K562 (cell line): Measurements from ENCODE around the gene UGT2B7. TPM values are rescaled to one million over a fixed set of nuclear protein-coding genes. Genes with fewer than 3 reads are reported as not detected.

ENCODE experiments used
- ATAC-seq: fragments of 200-7000 bp; cut with Tn5 transposase; 3 replicates; pipeline ENCODE4 v1.9.1; 2020; ENCODE audit warnings: moderate library complexity
- BruUV-seq: library from RNA; stranded (reverse); fragments of 400-500 nt; replicated peaks from 2 replicates; lab custom pipeline; 2021; lab: Mats Ljungman, UMichigan
- CTCF ChIA-PET: fragments of 300-600 bp; formaldehyde crosslinking; extraction: SDS; loops from one replicate; lab custom pipeline; 2021; ENCODE audit warnings: low intra/inter-chr PET ratio; lab: Yijun Ruan, JAX
- POLR2A ChIA-PET: fragments of 300-600, 350-650 bp; sonication (Branson Sonifier 250); formaldehyde crosslinking; extraction: SDS; loops from one replicate; lab custom pipeline; 2021; ENCODE audit warnings: antibody characterized with exemption, inconsistent platforms; lab: Yijun Ruan, JAX
- DNase-seq, 4 experiments: peaks; one replicate each; pipeline versions ENCODE4 v3.0.0 to v3.0.0-alpha.2; 2011 to 2018; ENCODE audit warnings: low spot score in 3 of 4, mixed read lengths in 3 of 4; ENCODE audit errors: extremely low read depth in 1 of 4
- FAIRE-seq: peaks from 2 replicates; lab custom pipeline; 2011; peaks lifted over from hg19 to GRCh38; lab: Jason Lieb, UNC
- H2AFZ ChIP-seq: 2 replicates; pipeline ENCODE4 v1.6.0; 2011; ENCODE audit warnings: low read depth, low read length, control low read depth, inconsistent platforms
- H3K27ac ChIP-seq: fragments of 200-600 bp; 3 replicates; pipeline ENCODE4 v1.8.0; 2011; ENCODE audit warnings: low read depth, mild to moderate bottlenecking, control low read depth, inconsistent platforms, low read length, moderate library complexity, mixed read lengths; ENCODE audit errors: extremely low read depth
- H3K27me3 ChIP-seq, 2 experiments: fragments of 300-600 bp in 1 of 2; 2 replicates in 1 of 2; 3 replicates in 1 of 2; pipeline versions ENCODE4 v1.6.0 to v1.8.0; 2011; ENCODE audit warnings: inconsistent platforms in 2 of 2, low read length in 2 of 2, mild to moderate bottlenecking in 1 of 2, mixed read lengths in 1 of 2, moderate library complexity in 1 of 2; ENCODE audit not compliant: control insufficient read depth in 2 of 2, insufficient read depth in 2 of 2
- H3K36me3 ChIP-seq: fragments of 300-600 bp; 3 replicates; pipeline ENCODE4 v1.8.0; 2011; ENCODE audit warnings: mild to moderate bottlenecking, low read length, inconsistent platforms; ENCODE audit not compliant: control insufficient read depth, insufficient read depth
- H3K4me1 ChIP-seq, 2 experiments: fragments of 200-600 bp in 1 of 2; replicated peaks in 1 of 2; 2 replicates in 1 of 2; 3 replicates in 1 of 2; pipeline versions ENCODE4 v1.5.1 to v1.8.0; 2011; ENCODE audit warnings: inconsistent platforms in 2 of 2, low read length in 2 of 2, mild to moderate bottlenecking in 1 of 2, mixed read lengths in 1 of 2, moderate library complexity in 1 of 2; ENCODE audit not compliant: control insufficient read depth in 2 of 2, insufficient read depth in 2 of 2
- H3K4me2 ChIP-seq: 2 replicates; pipeline ENCODE4 v1.6.1; 2011; ENCODE audit warnings: low read length, control low read depth, inconsistent platforms, mixed read lengths; ENCODE audit not compliant: insufficient read depth
- H3K4me3 ChIP-seq: fragments of 200-600 bp; sonication (generic), shearing (Covaris generic); 2 replicates; pipeline ENCODE4 v1.5.1; 2016; ENCODE audit warnings: control low read depth, inconsistent platforms
- H3K79me2 ChIP-seq: fragments of 200-600 bp; 3 replicates; pipeline ENCODE4 v1.8.0; 2011; ENCODE audit warnings: low read length, inconsistent platforms; ENCODE audit not compliant: control insufficient read depth, insufficient read depth
- H3K9ac ChIP-seq, 2 experiments: 2 replicates each; pipeline versions ENCODE4 v1.6.0 to v1.6.1; 2011; ENCODE audit warnings: low read depth in 2 of 2, low read length in 2 of 2, control low read depth in 1 of 2, inconsistent platforms in 1 of 2, mild to moderate bottlenecking in 1 of 2, mixed read lengths in 1 of 2; ENCODE audit not compliant: insufficient read depth in 1 of 2
- H3K9me1 ChIP-seq: one replicate; pipeline ENCODE4 v1.6.0; 2011; ENCODE audit warnings: inconsistent platforms, mild to moderate bottlenecking, low read length, moderate library complexity; ENCODE audit not compliant: control insufficient read depth, insufficient read depth
- H3K9me3 ChIP-seq: replicated peaks from 2 replicates; pipeline ENCODE4 v1.5.1; 2011; ENCODE audit warnings: low read depth, low read length, inconsistent platforms; ENCODE audit not compliant: control insufficient read depth, insufficient read depth
- H4K20me1 ChIP-seq: replicated peaks from 2 replicates; pipeline ENCODE4 v1.6.1; 2011; ENCODE audit warnings: low read length, inconsistent platforms, mixed read lengths; ENCODE audit not compliant: control insufficient read depth, insufficient read depth
- FOXP1 ChIP-seq: sonication (generic); formaldehyde crosslinking; IDR thresholded peaks from 2 replicates; pipeline ENCODE4 v1.8.0; 2022; ENCODE audit warnings: mild to moderate bottlenecking, missing genetic modification reagents
- IFI16 ChIP-seq: fragments of 250-450 bp; sonication (Bioruptor Pico); IDR thresholded peaks from 2 replicates; pipeline ENCODE4 v2.1.2; 2022; ENCODE audit warnings: mild to moderate bottlenecking, inconsistent platforms
- MYBL2 ChIP-seq, 2 experiments: fragments of 450-650 bp in 1 of 2; sonication (generic) in 1 of 2; formaldehyde crosslinking in 1 of 2; IDR thresholded peaks; 2 replicates each; pipeline versions ENCODE4 v1.6.1 to v1.8.1; 2017 to 2022; ENCODE audit warnings: borderline replicate concordance in 1 of 2, inconsistent platforms in 1 of 2, low read depth in 1 of 2, mild to moderate bottlenecking in 1 of 2, missing genetic modification reagents in 1 of 2, moderate library complexity in 1 of 2
- RAD21 ChIP-seq, 2 experiments: fragments of 250-450 bp in 1 of 2; fragments of 450-650 bp in 1 of 2; sonication (Bioruptor Pico) in 1 of 2; formaldehyde crosslinking in 1 of 2; IDR thresholded peaks in 1 of 2; conservative IDR thresholded peaks in 1 of 2; 2 replicates each; pipeline versions ENCODE4 v1.4.0 to v1.8.0; 2020 to 2022; ENCODE audit warnings: mild to moderate bottlenecking in 2 of 2, moderate library complexity in 1 of 2
- RAD51 ChIP-seq: fragments of 450-650 bp; IDR thresholded peaks from 2 replicates; pipeline ENCODE4 v1.7.1; 2016; ENCODE audit warnings: low read depth, mild to moderate bottlenecking, borderline replicate concordance
- RUNX1 ChIP-seq: sonication (generic); IDR thresholded peaks from 2 replicates; pipeline ENCODE4 v1.6.1; 2016; ENCODE audit warnings: antibody characterized with exemption, low read depth
- SMARCC2 ChIP-seq: fragments of 450-650 bp; IDR thresholded peaks from 2 replicates; pipeline ENCODE4 v1.6.1; 2017; ENCODE audit warnings: antibody characterized with exemption, moderate library complexity, mild to moderate bottlenecking, low read depth
- SNRNP70 ChIP-seq: fragments of 200-400 bp; formaldehyde crosslinking; optimal IDR thresholded peaks from 2 replicates; pipeline ENCODE3; 2017; ENCODE audit warnings: low read depth, low read length
- TAF15 ChIP-seq: fragments of 200-400 bp; formaldehyde crosslinking; IDR thresholded peaks from 2 replicates; pipeline ENCODE4 v1.6.1; 2017; ENCODE audit warnings: mild to moderate bottlenecking, low read depth, low read length, moderate library complexity
- TCFL5 ChIP-seq: fragments of 250-450 bp; sonication (Bioruptor Pico); conservative IDR thresholded peaks from 2 replicates; pipeline ENCODE4 v1.6.1; 2021; ENCODE audit warnings: mild to moderate bottlenecking, moderate library complexity, matching md5 sums
- WGBS: fragments of 100-300 bp; shearing (Covaris generic); methylation state at CpG from one replicate; pipeline ENCODE4 v1.1.6; 2016; ENCODE audit warnings: low coverage, mixed read lengths; ENCODE audit not compliant: insufficient coverage; ENCODE audit errors: missing lambda C conversion rate; 5-methylcytosine and 5-hydroxymethylcytosine counted together
- in situ Hi-C: fragments of 300-500 bp; cut with MboI; formaldehyde crosslinking; loops from 4 replicates; pipeline ENCODE4 v1.15.0; 2018; ENCODE audit warnings: inconsistent platforms, mixed read lengths
- intact Hi-C: fragments of 100-400 bp; cut with micrococcal nuclease; formaldehyde crosslinking; loops from 2 replicates; pipeline ENCODE4 v1.14.2; 2022
- polyA plus RNA-seq, 8 experiments: library from polyadenylated mRNA; depleted of rRNA in 4 of 8; stranded (reverse) in 5 of 8; unstranded in 3 of 8; fragments of >200 nt; fragmentation: Nextera tagmentation in 2 of 8; fragmentation: Illumina TruSeq in 1 of 8; extraction: Ambion mirVana in 2 of 8; extraction: Trizol in 1 of 8; gene quantifications; 2 replicates each; pipeline versions ENCODE4 v1.2.1 to v1.2.3, GENCODE V29; 2011 to 2014; ENCODE audit warnings: inconsistent platforms in 1 of 8, missing spikeins in 1 of 8
- total RNA-seq, 7 experiments: library from RNA; depleted of rRNA in 6 of 7; stranded (reverse); fragments of >200 nt in 6 of 7; fragmentation: Illumina TruSeq in 2 of 7; extraction: Trizol in 2 of 7; gene quantifications; 2 replicates each; pipeline versions ENCODE4 v1.2.1 to v1.2.3, GENCODE V29; 2011 to 2021; ENCODE audit warnings: low replicate concordance in 1 of 7
- TF ChIP-seq, protein P1 (sequence below): fragments of 450-650 bp; IDR thresholded peaks from 2 replicates; pipeline ENCODE4 v1.6.1; 2018; ENCODE audit warnings: mild to moderate bottlenecking, low read depth; ENCODE audit not compliant: partially characterized antibody
- TF ChIP-seq, protein P2 (sequence below): fragments of 250-450 bp; sonication (Bioruptor Pico); IDR thresholded peaks from 2 replicates; pipeline ENCODE4 v1.4.0; 2020; ENCODE audit warnings: mild to moderate bottlenecking, moderate library complexity
- TF ChIP-seq, protein P3 (sequence below): fragments of 450-650 bp; IDR thresholded peaks from 2 replicates; pipeline ENCODE4 v1.6.1; 2016; ENCODE audit warnings: antibody characterized with exemption

The UGT2B7 gene
- total and polyA plus RNA-seq, 9 of the 15 experiments (the other 6 are each of a cell fraction or from before 2014, with no cell fraction given): 0.04 to 0.18 (median 0.14) TPM; not detected in 5

DNA sequence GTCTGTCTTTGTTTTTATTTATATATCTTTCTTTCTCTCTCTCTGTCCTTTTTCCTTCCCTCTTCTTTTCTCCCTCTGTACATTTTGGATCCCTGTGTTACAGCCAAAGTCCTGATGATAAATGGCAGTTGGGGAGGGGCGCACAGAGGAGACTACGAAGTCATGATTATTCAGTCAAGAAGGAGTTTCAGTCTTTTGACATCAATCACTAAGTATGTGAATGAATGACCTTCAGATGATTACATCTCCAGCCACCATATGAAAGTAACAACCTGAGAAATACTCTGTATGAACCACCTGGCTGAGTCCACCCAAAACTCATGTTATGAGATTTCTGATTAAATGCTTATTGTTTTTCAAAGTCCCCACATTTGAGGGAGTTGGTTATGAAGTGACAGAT lies 45.0 kb downstream of the UGT2B7 start:
- H3K4me2 ChIP-seq: no peak overlapping the region
- H3K27me3 ChIP-seq: no peaks in the 10 kb centered on the region
- H3K9ac ChIP-seq: no peak overlapping the region
- no peaks in the 10 kb centered on the region for H3K9me1 ChIP-seq
- FAIRE-seq: no peak
- no peaks in the 10 kb centered on the region for H3K36me3 ChIP-seq
- H2AFZ ChIP-seq: no peak overlapping the region
- in situ Hi-C loops (no loop called here), intact Hi-C loops (no loop called here)
- DNase-seq: no peak
- no peak for ATAC-seq
- H3K4me3 ChIP-seq: no peak overlapping the region
- no peaks in the 10 kb centered on the region for H3K9me3 ChIP-seq
- 0% methylated on average over 2 of the region's 2 CpGs for WGBS
- no peak for TF ChIP-seq IFI16 (CRISPR knock-in tag)
- TF ChIP-seq RAD51: no peak
- TF ChIP-seq RUNX1: no peak
- TF ChIP-seq, protein P1, sequence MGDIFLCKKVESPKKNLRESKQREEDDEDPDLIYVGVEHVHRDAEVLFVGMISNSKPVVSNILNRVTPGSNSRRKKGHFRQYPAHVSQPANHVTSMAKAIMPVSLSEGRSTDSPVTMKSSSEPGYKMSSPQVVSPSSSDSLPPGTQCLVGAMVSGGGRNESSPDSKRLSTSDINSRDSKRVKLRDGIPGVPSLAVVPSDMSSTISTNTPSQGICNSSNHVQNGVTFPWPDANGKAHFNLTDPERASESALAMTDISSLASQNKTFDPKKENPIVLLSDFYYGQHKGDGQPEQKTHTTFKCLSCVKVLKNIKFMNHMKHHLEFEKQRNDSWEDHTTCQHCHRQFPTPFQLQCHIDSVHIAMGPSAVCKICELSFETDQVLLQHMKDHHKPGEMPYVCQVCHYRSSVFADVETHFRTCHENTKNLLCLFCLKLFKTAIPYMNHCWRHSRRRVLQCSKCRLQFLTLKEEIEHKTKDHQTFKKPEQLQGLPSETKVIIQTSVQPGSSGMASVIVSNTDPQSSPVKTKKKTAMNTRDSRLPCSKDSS: no peak
- no peak for TF ChIP-seq SNRNP70
- TF ChIP-seq, protein P2, sequence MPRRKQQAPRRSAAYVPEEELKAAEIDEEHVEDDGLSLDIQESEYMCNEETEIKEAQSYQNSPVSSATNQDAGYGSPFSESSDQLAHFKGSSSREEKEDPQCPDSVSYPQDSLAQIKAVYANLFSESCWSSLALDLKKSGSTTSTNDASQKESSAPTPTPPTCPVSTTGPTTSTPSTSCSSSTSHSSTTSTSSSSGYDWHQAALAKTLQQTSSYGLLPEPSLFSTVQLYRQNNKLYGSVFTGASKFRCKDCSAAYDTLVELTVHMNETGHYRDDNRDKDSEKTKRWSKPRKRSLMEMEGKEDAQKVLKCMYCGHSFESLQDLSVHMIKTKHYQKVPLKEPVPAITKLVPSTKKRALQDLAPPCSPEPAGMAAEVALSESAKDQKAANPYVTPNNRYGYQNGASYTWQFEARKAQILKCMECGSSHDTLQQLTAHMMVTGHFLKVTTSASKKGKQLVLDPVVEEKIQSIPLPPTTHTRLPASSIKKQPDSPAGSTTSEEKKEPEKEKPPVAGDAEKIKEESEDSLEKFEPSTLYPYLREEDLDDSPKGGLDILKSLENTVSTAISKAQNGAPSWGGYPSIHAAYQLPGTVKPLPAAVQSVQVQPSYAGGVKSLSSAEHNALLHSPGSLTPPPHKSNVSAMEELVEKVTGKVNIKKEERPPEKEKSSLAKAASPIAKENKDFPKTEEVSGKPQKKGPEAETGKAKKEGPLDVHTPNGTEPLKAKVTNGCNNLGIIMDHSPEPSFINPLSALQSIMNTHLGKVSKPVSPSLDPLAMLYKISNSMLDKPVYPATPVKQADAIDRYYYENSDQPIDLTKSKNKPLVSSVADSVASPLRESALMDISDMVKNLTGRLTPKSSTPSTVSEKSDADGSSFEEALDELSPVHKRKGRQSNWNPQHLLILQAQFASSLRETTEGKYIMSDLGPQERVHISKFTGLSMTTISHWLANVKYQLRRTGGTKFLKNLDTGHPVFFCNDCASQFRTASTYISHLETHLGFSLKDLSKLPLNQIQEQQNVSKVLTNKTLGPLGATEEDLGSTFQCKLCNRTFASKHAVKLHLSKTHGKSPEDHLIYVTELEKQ (CRISPR knock-in tag): no peak
- no peak for TF ChIP-seq TCFL5
- TF ChIP-seq TAF15: no peak
- TF ChIP-seq MYBL2 (IDR thresholded peaks at IDR 0.05; ENCODE audit: low read depth): no peak
- no peak for TF ChIP-seq MYBL2 (CRISPR knock-in tag; IDR thresholded peaks at IDR 0.05; ENCODE audit: borderline replicate concordance)
- TF ChIP-seq, protein P3, sequence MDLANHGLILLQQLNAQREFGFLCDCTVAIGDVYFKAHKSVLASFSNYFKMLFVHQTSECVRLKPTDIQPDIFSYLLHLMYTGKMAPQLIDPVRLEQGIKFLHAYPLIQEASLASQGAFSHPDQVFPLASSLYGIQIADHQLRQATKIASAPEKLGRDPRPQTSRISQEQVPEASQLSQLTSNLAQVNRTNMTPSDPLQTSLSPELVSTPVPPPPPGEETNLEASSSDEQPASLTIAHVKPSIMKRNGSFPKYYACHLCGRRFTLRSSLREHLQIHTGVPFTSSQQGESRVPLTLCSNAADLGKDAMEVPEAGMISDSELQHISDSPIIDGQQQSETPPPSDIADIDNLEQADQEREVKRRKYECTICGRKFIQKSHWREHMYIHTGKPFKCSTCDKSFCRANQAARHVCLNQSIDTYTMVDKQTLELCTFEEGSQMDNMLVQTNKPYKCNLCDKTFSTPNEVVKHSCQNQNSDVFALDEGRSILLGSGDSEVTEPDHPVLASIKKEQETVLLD: no peak
- no peak for TF ChIP-seq SMARCC2
- TF ChIP-seq RAD21 (CRISPR knock-in tag; conservative IDR thresholded peaks at IDR 0.05 in 1 of 2, IDR thresholded peaks at IDR 0.05 in 1 of 2): no peak
- TF ChIP-seq FOXP1 (CRISPR knock-in tag): no peak
- no peak overlapping the region for H3K27ac ChIP-seq
- H4K20me1 ChIP-seq: no peaks in the 10 kb centered on the region
- BruUV-seq: no TSS peak
- H3K4me1 ChIP-seq: no peaks in the 10 kb centered on the region
- ChIA-PET POLR2A (no interaction called here), CTCF (no interaction called here)
- no peaks in the 10 kb centered on the region for H3K79me2 ChIP-seq
